BJ (cell line): Measurements from ENCODE around the gene GSDME. TPM values are rescaled to one million over a fixed set of nuclear protein-coding genes. Genes with fewer than 3 reads are reported as not detected.

Experiments used
- CTCF ChIA-PET: fragments of 350-600 bp; formaldehyde crosslinking; extraction: SDS; loops from one replicate; lab custom pipeline; 2021; ENCODE audit warnings: antibody characterized with exemption, inconsistent platforms; lab: Yijun Ruan, JAX
- POLR2A ChIA-PET: fragments of 300-600 bp; sonication (Branson Sonifier 250); formaldehyde crosslinking; extraction: SDS; loops from one replicate; lab custom pipeline; 2021; ENCODE audit warnings: antibody characterized with exemption; lab: Charles Lee
- DNase-seq: peaks from one replicate; pipeline ENCODE4 v3.0.0-alpha.2; 2011; ENCODE audit warnings: low read depth
- H3K27me3 ChIP-seq: 2 replicates; pipeline ENCODE4 v1.6.0; 2011; ENCODE audit warnings: low read length; ENCODE audit not compliant: control insufficient read depth, insufficient read depth
- H3K36me3 ChIP-seq: 2 replicates; pipeline ENCODE4 v1.5.1; 2011; ENCODE audit warnings: low read length; ENCODE audit not compliant: control insufficient read depth, insufficient read depth
- H3K4me3 ChIP-seq: 2 replicates; pipeline ENCODE4 v1.5.1; 2011; ENCODE audit warnings: low read depth, mild to moderate bottlenecking, control low read depth, low read length
- polyA plus RNA-seq: library from polyadenylated mRNA; depleted of rRNA; stranded (reverse); fragments of >200 nt; gene quantifications from 2 replicates; pipeline ENCODE4 v1.2.3, GENCODE V29; 2011
- TF ChIP-seq, protein P1 (sequence below): IDR thresholded peaks from 2 replicates; pipeline ENCODE4 v1.5.1; 2011; ENCODE audit warnings: low read depth, mild to moderate bottlenecking, control low read depth, inconsistent platforms, low read length, moderate library complexity; ENCODE audit not compliant: insufficient read depth

GSDME gene
- polyA plus RNA-seq, 1 experiment = 44.3 TPM

DNA sequence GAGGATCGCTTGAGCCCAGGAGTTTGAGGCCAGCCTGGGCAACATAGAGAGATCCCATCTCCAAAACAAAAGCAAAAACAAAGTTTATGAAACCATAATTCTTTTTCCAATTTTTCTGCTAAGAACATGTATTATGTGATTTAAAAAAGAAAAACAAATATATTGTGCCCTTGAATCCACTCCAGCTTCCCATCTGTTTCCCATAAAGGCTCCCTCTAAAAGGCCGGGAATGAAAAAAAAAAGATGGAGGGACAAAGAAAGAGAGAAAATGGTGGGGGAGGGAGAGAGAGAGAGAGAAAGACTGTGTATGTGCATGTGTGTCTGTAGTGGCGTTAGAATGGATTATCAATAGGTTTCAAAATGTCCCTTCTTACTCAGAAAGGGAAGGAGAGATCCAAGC is 20.5 kb upstream of the GSDME start:
- ChIA-PET CTCF (interaction anchor here (0.6 to 1.3 kb wide), 2 partner anchors 11 to 321 kb away, joined by 3 to 6 read pairs; no protein-coding TSS in a partner anchor), POLR2A (interaction anchor here (0.6 kb wide), 1 partner anchor 274 kb away, joined by 4 read pairs; no protein-coding TSS in a partner anchor)
- H3K36me3 ChIP-seq = no peaks in the 10 kb centered on the region
- TF ChIP-seq, protein P1, sequence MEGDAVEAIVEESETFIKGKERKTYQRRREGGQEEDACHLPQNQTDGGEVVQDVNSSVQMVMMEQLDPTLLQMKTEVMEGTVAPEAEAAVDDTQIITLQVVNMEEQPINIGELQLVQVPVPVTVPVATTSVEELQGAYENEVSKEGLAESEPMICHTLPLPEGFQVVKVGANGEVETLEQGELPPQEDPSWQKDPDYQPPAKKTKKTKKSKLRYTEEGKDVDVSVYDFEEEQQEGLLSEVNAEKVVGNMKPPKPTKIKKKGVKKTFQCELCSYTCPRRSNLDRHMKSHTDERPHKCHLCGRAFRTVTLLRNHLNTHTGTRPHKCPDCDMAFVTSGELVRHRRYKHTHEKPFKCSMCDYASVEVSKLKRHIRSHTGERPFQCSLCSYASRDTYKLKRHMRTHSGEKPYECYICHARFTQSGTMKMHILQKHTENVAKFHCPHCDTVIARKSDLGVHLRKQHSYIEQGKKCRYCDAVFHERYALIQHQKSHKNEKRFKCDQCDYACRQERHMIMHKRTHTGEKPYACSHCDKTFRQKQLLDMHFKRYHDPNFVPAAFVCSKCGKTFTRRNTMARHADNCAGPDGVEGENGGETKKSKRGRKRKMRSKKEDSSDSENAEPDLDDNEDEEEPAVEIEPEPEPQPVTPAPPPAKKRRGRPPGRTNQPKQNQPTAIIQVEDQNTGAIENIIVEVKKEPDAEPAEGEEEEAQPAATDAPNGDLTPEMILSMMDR = no peak
- H3K27me3 ChIP-seq = no peaks in the 10 kb centered on the region
- H3K4me3 ChIP-seq = no peak overlapping the region
- DNase-seq = no peak

DNA sequence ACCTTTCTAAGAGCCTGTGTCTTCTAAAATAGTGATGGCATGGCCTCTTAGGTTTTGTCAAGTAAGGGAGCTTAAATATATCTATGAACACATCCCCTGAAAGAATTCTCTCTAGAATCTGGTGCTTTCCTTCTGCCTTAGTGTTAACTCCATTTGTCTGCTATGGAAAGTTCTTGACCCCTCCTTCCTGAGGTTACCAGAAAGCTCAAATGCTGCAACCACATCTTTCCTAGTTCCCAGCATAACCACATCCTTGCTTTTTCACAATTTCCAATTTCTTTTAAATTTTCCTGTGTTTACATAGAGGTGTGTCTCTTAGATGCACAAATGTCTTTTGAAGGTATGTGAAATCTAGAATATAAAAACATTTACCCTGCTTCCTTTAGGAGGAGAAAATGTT is 16.4 kb upstream of the GSDME start:
- TF ChIP-seq, protein P1 = no peak
- no peaks in the 10 kb centered on the region for H3K36me3 ChIP-seq
- no peaks in the 10 kb centered on the region for H3K27me3 ChIP-seq
- no peak overlapping the region for H3K4me3 ChIP-seq
- POLR2A ChIA-PET = no interaction called here
- no peak for DNase-seq
- CTCF ChIA-PET = interaction anchor here (2.1 kb wide), 1 partner anchor 50 kb away, joined by 6 read pairs; no protein-coding TSS in a partner anchor

DNA sequence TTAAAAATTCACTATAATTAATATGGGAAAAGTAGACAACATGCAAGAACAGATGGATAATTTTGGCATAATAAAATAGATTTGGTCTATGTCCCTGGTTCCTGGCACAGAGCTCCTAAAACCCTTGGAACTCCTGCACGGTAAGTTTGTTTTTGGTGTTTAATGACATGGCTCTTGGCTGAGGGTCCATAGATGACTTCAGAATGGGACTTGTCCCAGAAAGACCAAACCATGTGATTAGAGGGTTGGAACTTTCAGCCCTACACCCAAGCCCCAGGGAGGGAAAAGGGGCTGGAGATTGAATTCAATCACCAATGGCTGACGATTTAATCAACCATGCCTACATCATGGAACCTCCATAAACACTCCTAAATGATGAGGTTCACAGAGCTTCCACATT is 12.6 kb upstream of the GSDME start:
- Histone ChIP-seq H3K4me3 (no peak overlapping the region), H3K36me3 (no peaks in the 10 kb centered on the region), H3K27me3 (no peaks in the 10 kb centered on the region)
- TF ChIP-seq, protein P1 = no peak
- CTCF ChIA-PET = interaction anchor here (1.2 to 1.5 kb wide), 2 partner anchors 16 to 42 kb away, joined by 3 read pairs; no protein-coding TSS in a partner anchor
- POLR2A ChIA-PET = interaction anchor here (0.7 kb wide), 1 partner anchor 76 kb away, joined by 3 read pairs; no protein-coding TSS in a partner anchor
- no peak for DNase-seq

DNA sequence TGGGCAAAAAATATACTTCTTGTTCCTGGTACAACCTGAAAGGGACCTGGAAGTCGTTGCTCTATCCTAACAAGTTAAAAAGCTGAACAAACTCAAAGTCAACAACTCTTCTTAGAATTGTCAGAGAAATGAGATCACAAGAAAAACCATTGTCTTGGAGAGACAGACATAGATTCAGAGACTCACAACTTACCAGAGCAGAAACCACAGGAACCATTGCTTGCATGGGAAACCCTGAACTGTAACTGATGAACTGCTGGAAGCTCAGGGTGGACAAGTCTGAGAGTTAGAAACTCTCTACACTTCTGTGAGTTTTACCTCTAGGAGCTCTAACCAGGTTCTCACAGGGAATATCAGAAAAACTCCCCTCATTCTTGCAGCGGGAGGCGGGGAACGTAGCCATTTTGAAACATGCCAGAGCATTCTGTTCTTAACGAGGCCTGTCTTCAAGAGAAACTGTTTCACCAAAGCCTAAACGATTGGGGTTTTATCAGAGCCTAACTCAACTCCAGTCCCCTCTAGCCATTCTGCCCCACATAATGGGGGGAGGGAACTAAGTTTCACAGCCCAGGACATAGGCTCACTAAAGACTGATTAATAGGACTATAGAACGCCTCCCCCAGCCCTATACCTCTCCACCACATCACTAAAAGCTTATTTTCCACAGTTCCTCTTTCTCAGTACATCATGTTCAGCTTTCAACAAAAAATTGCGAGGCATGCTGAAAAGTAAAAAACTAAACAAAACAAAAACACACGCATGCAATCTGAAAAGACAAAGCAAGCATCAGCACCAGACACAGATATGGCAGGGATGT is 12.0 kb upstream of the GSDME start:
- TF ChIP-seq, protein P1 = no peak
- Histone ChIP-seq H3K4me3 (no peak overlapping the region), H3K36me3 (no peaks in the 10 kb centered on the region), H3K27me3 (no peaks in the 10 kb centered on the region)
- DNase-seq = no peak
- ChIA-PET POLR2A (interaction anchor here (0.7 kb wide), 1 partner anchor 75 kb away, joined by 3 read pairs; no protein-coding TSS in a partner anchor), CTCF (interaction anchor here (1.2 to 1.5 kb wide), 2 partner anchors 15 to 43 kb away, joined by 3 read pairs; no protein-coding TSS in a partner anchor)

DNA sequence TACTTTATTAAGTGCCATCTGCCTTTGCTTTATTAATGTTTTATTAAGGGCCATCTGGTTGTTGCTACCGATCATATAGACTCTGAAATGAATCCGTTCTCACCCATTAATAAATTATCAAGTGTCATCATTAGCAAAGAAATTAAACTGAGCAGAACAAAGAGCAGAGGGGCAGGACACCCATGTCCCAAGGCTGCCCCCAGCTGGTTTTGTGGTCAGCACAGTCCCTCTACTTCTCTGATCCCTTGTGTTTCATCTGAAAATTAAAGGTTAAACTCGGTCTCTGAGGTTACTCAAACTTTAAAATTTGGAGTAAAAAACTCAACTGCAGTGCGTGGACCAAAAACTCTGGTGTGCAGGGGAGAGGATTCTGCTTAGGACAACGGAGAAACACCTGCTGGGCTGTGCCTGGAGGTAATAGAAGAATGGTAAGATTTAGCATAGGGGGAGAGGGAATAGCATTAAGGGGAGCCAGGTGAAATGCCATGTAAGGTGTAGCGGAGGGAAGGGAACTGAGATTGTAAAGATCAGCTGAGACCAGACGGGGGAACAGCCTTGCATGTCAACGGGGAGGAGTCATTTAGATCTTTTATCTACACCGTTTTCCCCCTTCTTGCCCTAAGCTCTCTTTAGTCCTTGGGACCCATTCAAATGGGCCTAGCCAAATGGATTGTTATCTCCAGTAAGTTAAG is 10.8 kb upstream of the GSDME start:
- ChIA-PET POLR2A (no interaction called here), CTCF (interaction anchor here (1.0 to 1.1 kb wide), 2 partner anchors 39 to 53 kb away, joined by 3 read pairs; no protein-coding TSS in a partner anchor)

More for the DNA sequence above, 10.8 kb upstream of the GSDME start:
- Histone ChIP-seq H3K36me3 (no peaks in the 10 kb centered on the region), H3K27me3 (no peaks in the 10 kb centered on the region), H3K4me3 (no peak overlapping the region)
- no peak for DNase-seq
- TF ChIP-seq, protein P1 = peak; percentile 14; the same call in 1 of the 2 replicates
